Measurements from ENCODE around the gene CHCT1.

Gene CHCT1

DNA sequence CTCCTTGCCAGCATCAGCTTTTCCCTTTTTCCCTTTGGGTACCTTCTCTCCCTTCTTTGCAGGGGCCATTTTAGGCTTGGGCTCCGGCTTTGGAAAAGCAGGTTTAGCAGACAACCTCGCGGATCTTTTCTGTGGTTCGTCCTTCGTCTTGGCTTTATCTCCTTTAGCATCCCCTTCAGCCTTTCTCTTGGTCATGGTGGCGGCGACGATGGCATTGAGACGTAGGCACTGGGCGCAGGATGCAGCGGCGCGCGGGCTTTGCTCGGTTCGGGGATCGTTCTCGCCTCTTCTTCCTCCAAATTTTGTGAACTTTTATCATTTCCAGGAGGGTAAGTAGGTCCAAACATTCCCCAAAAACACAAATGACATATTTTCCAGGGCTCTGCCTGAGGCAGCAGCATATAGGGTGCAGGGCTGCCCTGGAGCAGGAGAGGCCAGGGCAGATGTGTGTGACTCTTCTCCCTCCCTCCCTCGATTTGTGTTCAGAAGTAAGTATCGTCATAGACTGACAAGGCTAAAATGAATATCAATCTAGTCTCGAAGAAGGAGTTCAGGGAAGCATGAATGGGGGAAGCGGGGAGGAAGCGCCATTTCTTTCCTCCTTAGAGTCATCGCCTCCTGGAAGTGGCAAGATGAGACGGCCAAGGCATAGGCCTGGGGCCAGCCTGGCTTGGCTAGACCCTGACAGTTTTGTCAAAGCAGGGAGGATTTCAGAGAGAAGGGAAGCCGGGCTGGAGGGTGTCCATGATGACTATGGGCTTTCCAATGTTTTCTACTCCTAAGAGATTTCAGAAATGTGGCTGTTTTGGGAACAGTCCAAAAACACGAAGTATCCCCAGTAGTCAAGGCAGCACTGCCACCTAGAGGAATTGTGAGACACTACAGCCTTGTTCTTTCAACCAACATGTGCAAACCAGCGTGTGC, 13.2 kb downstream of the CHCT1 start:
- in situ Hi-C loops (cut with MboI; ENCODE audit: low pct_unique_long_range_greater_than_20kb, low sequenced_read_pairs, unreplicated experiment) = no loop called here
- TF ChIP-seq, protein P1, sequence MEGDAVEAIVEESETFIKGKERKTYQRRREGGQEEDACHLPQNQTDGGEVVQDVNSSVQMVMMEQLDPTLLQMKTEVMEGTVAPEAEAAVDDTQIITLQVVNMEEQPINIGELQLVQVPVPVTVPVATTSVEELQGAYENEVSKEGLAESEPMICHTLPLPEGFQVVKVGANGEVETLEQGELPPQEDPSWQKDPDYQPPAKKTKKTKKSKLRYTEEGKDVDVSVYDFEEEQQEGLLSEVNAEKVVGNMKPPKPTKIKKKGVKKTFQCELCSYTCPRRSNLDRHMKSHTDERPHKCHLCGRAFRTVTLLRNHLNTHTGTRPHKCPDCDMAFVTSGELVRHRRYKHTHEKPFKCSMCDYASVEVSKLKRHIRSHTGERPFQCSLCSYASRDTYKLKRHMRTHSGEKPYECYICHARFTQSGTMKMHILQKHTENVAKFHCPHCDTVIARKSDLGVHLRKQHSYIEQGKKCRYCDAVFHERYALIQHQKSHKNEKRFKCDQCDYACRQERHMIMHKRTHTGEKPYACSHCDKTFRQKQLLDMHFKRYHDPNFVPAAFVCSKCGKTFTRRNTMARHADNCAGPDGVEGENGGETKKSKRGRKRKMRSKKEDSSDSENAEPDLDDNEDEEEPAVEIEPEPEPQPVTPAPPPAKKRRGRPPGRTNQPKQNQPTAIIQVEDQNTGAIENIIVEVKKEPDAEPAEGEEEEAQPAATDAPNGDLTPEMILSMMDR (IDR thresholded peaks at IDR 0.05; ENCODE audit: extremely low read depth, insufficient read depth, missing control alignments) = peak; percentile 91
- peak; percentile 72 for DNase-seq (ENCODE audit: low spot score)

DNA sequence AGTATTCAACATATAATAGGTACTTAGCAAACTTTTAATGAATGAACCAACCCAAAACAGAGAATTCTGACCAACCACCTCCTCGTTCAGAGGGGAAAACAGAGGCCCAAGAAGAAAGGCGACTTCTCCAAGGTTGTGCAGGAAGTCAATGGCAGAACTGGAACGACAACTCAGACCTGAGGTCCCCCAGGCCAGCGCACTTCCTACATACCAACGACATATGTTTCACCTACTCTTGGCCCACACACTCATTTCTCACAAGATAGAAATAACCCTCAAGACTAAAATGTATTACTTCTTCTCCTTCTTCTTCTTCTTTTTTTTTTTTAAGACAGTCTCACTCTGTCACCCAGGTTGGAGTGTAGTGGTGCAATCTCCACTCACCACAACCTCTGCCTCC, 14.4 kb downstream of the CHCT1 start:
- in situ Hi-C loops (cut with MboI; ENCODE audit: low pct_unique_long_range_greater_than_20kb, low sequenced_read_pairs, unreplicated experiment) = no loop called here
- TF ChIP-seq, protein P1 (IDR thresholded peaks at IDR 0.05; ENCODE audit: extremely low read depth, insufficient read depth, missing control alignments) = no peak
- no peak for DNase-seq (ENCODE audit: low spot score)

DNA sequence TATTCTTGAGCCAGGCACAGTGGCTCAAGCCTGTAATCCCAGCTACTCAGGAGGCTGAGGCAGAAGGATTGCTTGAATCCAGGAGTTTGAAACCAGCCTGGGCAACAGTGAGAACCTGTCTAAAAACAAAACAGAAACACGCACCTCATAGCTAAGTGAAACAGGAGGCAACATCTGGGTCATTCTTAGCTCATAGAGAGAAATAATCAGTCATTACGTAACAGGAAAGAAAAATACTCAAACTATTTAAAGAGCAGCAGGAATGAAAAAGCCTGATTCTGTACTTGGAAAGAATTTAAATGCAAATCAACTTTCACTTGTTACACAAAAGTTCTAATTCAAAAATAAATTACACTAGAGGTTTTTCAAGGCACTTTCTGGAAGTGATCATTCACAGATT, 17.2 kb downstream of the CHCT1 start:
- in situ Hi-C loops (cut with MboI; ENCODE audit: low pct_unique_long_range_greater_than_20kb, low sequenced_read_pairs, unreplicated experiment) = no loop called here
- peak; percentile 53 for DNase-seq (ENCODE audit: low spot score)
- TF ChIP-seq, protein P1 (IDR thresholded peaks at IDR 0.05; ENCODE audit: extremely low read depth, insufficient read depth, missing control alignments) = no peak

DNA sequence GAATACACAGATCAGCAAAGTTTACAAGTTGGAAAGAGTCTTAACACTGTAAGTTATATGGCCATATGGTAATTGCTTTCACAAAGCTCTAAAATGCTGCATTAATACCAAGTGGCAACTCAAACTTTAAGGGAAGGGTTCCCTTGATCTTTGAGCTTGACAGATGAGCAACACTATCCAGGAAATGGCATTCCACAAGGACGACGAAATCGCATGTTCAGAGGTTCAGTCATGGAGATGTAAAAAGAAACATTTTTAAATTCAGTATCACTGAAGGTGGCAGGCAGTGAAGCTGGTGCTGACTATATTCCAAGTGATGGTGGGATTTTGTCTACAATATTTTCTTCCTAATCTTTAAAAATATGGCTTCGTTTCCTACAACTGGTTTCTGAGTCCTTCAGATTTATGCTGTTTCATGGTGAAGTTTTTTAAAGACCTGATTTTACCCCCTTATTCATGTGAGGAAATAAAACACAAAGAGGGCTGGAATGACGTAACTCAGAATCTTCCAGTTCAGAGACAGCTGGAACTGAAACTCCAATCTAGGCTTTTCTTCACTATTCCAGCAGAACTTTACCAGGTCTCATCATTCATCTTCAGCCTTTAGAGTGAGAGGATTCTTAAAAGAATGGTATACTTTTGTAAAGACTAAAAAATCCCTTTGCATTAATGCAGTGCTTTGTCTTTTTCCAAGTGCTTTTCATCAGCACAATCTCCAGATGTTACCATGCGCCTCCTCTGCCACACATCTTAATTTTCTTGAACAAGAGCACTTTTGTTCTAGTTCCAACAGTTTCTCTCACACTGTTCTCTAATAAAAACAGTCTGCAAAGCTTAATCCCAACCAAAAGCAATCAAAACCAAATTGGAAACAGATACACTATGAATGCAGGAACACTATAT, 20.2 kb downstream of the CHCT1 start:
- DNase-seq (ENCODE audit: low spot score) = no peak
- TF ChIP-seq, protein P1 (IDR thresholded peaks at IDR 0.05; ENCODE audit: extremely low read depth, insufficient read depth, missing control alignments) = no peak
- in situ Hi-C loops (cut with MboI; ENCODE audit: low pct_unique_long_range_greater_than_20kb, low sequenced_read_pairs, unreplicated experiment) = no loop called here

DNA sequence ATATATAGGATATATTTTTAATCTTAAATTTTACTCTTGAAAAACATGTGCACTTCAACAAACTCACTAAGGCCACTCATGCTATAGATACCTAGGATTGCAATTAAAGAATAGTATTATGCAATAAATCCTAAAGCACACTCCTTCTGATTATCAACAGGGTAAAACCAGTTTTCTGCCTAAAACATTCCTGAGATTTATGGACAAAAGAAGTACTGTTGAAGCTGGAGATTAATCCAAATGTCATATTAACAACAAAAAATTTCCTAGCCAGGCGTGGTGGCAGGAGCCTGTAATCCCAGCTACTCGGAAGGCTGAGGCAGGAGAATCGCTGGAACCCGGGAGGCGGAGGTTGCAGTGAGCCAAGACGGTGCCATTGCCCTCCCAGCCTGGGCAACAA, 21.4 kb downstream of the CHCT1 start:
- in situ Hi-C loops (cut with MboI; ENCODE audit: low pct_unique_long_range_greater_than_20kb, low sequenced_read_pairs, unreplicated experiment) = no loop called here
- TF ChIP-seq, protein P1 (IDR thresholded peaks at IDR 0.05; ENCODE audit: extremely low read depth, insufficient read depth, missing control alignments) = no peak
- DNase-seq (ENCODE audit: low spot score) = no peak

DNA sequence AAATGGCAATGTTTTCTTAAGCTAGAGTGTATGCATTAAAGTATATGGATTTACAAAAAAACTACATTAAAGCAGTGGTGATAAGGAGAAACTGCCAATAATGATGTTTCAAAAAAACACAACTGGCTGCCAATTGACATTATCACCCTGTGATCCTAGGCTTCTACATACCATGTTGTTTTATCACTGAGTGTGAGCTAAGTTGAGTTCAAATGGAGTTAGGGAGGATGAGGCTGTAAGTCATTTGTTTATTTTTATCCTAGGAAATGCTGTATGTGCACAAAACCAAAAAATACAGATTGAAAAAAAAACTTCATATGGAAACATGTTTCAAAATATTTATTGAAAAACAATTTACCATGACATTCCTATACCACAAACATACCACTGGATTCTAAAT, 22.9 kb downstream of the CHCT1 start:
- TF ChIP-seq, protein P1 (IDR thresholded peaks at IDR 0.05; ENCODE audit: extremely low read depth, insufficient read depth, missing control alignments) = no peak
- DNase-seq (ENCODE audit: low spot score) = no peak
- in situ Hi-C loops (cut with MboI; ENCODE audit: low pct_unique_long_range_greater_than_20kb, low sequenced_read_pairs, unreplicated experiment) = no loop called here

All from GM13977 (cell line).